RWPE2 (cell line): ENCODE measurements around the gene NALCN.

Source experiments
- ATAC-seq: fragments of 200-7000 bp; cut with Tn5 transposase; 3 replicates; pipeline ENCODE4 v1.9.1; 2021; ENCODE audit warnings: low read depth
- DNase-seq: peaks from one replicate; pipeline ENCODE4 v3.0.0-alpha.2; 2020; ENCODE audit warnings: low spot score
- H3K27ac ChIP-seq: fragments of 450-650 bp; 2 replicates; pipeline ENCODE4 v1.5.1; 2017; ENCODE audit warnings: mild to moderate bottlenecking; ENCODE audit not compliant: poor library complexity, severe bottlenecking
- H3K27me3 ChIP-seq: fragments of 250-450 bp; sonication (Bioruptor Pico); 2 replicates; pipeline ENCODE4 v1.5.1; 2021; ENCODE audit warnings: mild to moderate bottlenecking, moderate library complexity; ENCODE audit not compliant: insufficient read depth, poor library complexity, severe bottlenecking
- H3K36me3 ChIP-seq: fragments of 250-450 bp; sonication (Bioruptor Pico); 2 replicates; pipeline ENCODE4 v1.5.1; 2020; ENCODE audit warnings: low read depth, mild to moderate bottlenecking, moderate library complexity
- H3K4me1 ChIP-seq: fragments of 250-450 bp; sonication (Bioruptor Pico); 2 replicates; pipeline ENCODE4 v1.5.1; 2021; ENCODE audit warnings: mild to moderate bottlenecking, moderate library complexity; ENCODE audit not compliant: insufficient read depth, poor library complexity, severe bottlenecking
- H3K4me3 ChIP-seq: fragments of 250-450 bp; sonication (Bioruptor Pico); 2 replicates; pipeline ENCODE4 v1.5.1; 2021; ENCODE audit warnings: mild to moderate bottlenecking, moderate library complexity; ENCODE audit not compliant: severe bottlenecking
- H3K9me3 ChIP-seq: fragments of 250-450 bp; sonication (Bioruptor Pico); 2 replicates; pipeline ENCODE4 v1.5.1; 2021; ENCODE audit warnings: mild to moderate bottlenecking, moderate library complexity; ENCODE audit not compliant: severe bottlenecking
- TF ChIP-seq, protein P1 (sequence below): fragments of 450-650 bp; IDR thresholded peaks from one replicate; pipeline ENCODE4 v1.5.1; 2017; ENCODE audit warnings: mild to moderate bottlenecking, moderate library complexity; ENCODE audit not compliant: poor library complexity, severe bottlenecking

The NALCN gene

DNA sequence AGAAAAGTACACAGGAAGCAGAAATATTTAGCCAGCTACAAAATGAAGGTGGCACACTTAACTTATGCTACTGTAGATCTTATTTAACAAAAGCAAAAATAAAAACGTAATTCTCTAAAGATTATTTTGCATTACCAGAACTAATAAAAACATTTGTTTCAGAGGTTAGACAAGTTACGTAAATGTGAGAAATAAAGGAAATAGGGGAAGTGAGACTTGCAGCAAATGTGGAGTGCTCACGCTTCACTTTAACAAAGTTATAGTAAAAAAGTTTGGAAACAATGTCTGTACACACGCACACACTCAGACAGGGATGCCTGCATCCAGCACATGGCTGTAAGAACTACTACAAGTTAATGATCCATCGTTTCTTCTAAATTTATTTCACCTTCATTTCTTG is 83.7 kb downstream of the NALCN start:
- no peak overlapping the region for H3K27ac ChIP-seq
- DNase-seq, result no peak
- H3K9me3 ChIP-seq, result no peaks in the 10 kb centered on the region
- no peaks in the 10 kb centered on the region for H3K36me3 ChIP-seq
- no peak for ATAC-seq
- H3K4me3 ChIP-seq, result no peak overlapping the region
- no peaks in the 10 kb centered on the region for H3K27me3 ChIP-seq
- H3K4me1 ChIP-seq, result no peaks in the 10 kb centered on the region
- TF ChIP-seq, protein P1, sequence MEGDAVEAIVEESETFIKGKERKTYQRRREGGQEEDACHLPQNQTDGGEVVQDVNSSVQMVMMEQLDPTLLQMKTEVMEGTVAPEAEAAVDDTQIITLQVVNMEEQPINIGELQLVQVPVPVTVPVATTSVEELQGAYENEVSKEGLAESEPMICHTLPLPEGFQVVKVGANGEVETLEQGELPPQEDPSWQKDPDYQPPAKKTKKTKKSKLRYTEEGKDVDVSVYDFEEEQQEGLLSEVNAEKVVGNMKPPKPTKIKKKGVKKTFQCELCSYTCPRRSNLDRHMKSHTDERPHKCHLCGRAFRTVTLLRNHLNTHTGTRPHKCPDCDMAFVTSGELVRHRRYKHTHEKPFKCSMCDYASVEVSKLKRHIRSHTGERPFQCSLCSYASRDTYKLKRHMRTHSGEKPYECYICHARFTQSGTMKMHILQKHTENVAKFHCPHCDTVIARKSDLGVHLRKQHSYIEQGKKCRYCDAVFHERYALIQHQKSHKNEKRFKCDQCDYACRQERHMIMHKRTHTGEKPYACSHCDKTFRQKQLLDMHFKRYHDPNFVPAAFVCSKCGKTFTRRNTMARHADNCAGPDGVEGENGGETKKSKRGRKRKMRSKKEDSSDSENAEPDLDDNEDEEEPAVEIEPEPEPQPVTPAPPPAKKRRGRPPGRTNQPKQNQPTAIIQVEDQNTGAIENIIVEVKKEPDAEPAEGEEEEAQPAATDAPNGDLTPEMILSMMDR, result no peak

GRCh38 chr13:101331731-101332130 is 84.6 kb downstream of the NALCN start:
- no peak for ATAC-seq
- H3K27me3 ChIP-seq, result no peaks in the 10 kb centered on the region
- no peak overlapping the region for H3K27ac ChIP-seq
- TF ChIP-seq, protein P1, result no peak
- H3K36me3 ChIP-seq, result no peaks in the 10 kb centered on the region
- no peak for DNase-seq
- H3K4me3 ChIP-seq, result no peak overlapping the region
- H3K9me3 ChIP-seq, result no peaks in the 10 kb centered on the region
- no peaks in the 10 kb centered on the region for H3K4me1 ChIP-seq

DNA sequence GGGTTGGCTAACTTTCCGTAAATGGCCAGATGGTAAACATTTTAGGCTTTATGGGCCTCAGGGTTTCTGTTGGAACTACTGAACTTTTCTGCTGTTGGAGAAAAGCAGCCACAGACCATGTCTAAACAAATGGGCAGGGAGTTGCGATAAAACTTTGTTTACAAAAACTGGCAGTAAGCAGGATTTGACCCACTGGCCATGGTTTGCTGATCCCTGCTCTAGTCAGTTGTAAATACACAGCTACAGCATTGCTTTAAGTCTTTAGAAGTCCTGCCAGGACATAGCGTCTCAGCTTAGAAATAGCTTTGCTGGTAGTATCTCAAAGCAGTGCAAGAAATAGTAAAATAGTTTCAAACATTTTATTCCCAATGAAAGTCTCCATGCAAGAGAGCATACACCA is 88.4 kb downstream of the NALCN start:
- Histone ChIP-seq H3K27me3 (no peaks in the 10 kb centered on the region), H3K27ac (no peak overlapping the region), H3K36me3 (no peaks in the 10 kb centered on the region), H3K4me3 (no peak overlapping the region), H3K9me3 (no peaks in the 10 kb centered on the region), H3K4me1 (peaks cover 10% of the 10 kb centered on the region)
- DNase-seq (no peak), ATAC-seq (no peak)
- TF ChIP-seq, protein P1, result no peak

GRCh38 chr13:101326710-101327109 is 89.6 kb downstream of the NALCN start:
- Histone ChIP-seq H3K9me3 (no peaks in the 10 kb centered on the region), H3K27me3 (no peaks in the 10 kb centered on the region), H3K36me3 (no peaks in the 10 kb centered on the region), H3K4me3 (no peak overlapping the region), H3K27ac (no peak overlapping the region), H3K4me1 (peaks cover 10% of the 10 kb centered on the region)
- DNase-seq (no peak), ATAC-seq (no peak)
- TF ChIP-seq, protein P1, result no peak

DNA sequence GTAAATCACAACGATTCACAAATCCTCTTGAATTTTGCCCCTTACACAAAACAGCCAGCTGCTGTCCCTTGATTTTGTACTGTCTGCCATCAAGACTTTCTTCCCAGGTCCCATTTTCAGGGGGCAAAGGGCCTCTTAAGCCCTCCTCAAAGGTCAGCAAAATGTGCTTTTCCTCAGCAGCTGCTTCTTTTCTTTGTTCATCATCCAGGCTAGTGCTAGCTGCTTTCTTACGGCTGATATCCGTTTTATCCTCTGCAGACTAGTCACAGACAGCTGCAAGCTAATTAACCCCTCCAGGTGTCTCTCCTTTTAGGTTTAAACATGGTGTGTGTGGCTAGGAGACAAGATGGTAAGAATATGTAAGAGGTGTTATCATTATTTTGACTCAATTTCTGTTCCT is 90.9 kb downstream of the NALCN start:
- DNase-seq (no peak), ATAC-seq (no peak)
- Histone ChIP-seq H3K36me3 (no peaks in the 10 kb centered on the region), H3K27me3 (no peaks in the 10 kb centered on the region), H3K4me1 (peaks cover 10% of the 10 kb centered on the region), H3K4me3 (no peak overlapping the region), H3K27ac (no peak overlapping the region), H3K9me3 (no peaks in the 10 kb centered on the region)
- TF ChIP-seq, protein P1, result no peak
